Left lung (tissue), 10 donors: ENCODE results near the gene PANK3. TPM values are rescaled to one million over a fixed set of nuclear protein-coding genes. Genes with fewer than 3 reads are reported as not detected.
"Not testable (repeated sequence)": the region's sequence is repeated elsewhere in the genome, so short reads cannot be mapped to it uniquely, and the experiment has no call there.

Source experiments
- ATAC-seq: fragments of 200-7000 bp; cut with Tn5 transposase; one replicate; pipeline ENCODE4 v1.9.1; 2020; ENCODE audit warnings: moderate library complexity
- DNase-seq, 4 donors: peaks; one replicate each; pipeline ENCODE4 v3.0.0-alpha.2; 2013 to 2020
- H3K27ac ChIP-seq, 2 donors: fragments of 200-600 bp; sonication (generic) in 1 of 2; one replicate each; pipeline versions ENCODE4 v1.5.0 to v1.8.0; 2020 to 2021
- H3K27me3 ChIP-seq, 2 donors: fragments of 200-600 bp; sonication (generic) in 1 of 2; one replicate each; pipeline versions ENCODE4 v1.5.0 to v1.8.0; 2020 to 2021
- H3K36me3 ChIP-seq, 2 donors: fragments of 200-600 bp; sonication (generic) in 1 of 2; one replicate each; pipeline versions ENCODE4 v1.5.0 to v1.8.0; 2020 to 2021
- H3K4me1 ChIP-seq, 2 donors: fragments of 200-600 bp; one replicate each; pipeline ENCODE4 v1.8.0; 2021
- H3K4me3 ChIP-seq, 2 donors: fragments of 200-600 bp; sonication (generic) in 1 of 2; one replicate each; pipeline versions ENCODE4 v1.5.0 to v1.8.0; 2020 to 2021; ENCODE audit warnings: mild to moderate bottlenecking in 1 of 2
- H3K9me3 ChIP-seq, 2 donors: fragments of 200-600 bp; sonication (generic) in 1 of 2; one replicate each; pipeline versions ENCODE4 v1.5.0 to v1.8.0; 2020 to 2021
- CTCF ChIP-seq, 2 donors: fragments of 200-600 bp; sonication (generic) in 1 of 2; IDR thresholded peaks; one replicate each; pipeline versions ENCODE4 v1.5.0 to v1.8.0; 2021; ENCODE audit warnings: antibody characterized with exemption in 2 of 2
- intact Hi-C, 2 donors: fragments of 100-400 bp; cut with DNase I; formaldehyde crosslinking; loops; one replicate each; pipeline versions ENCODE4 v1.11.2 to v1.14.2; 2022
- polyA plus RNA-seq, 6 donors: library from polyadenylated mRNA; unstranded; fragments of 120-200 nt; gene quantifications; one replicate each; pipeline ENCODE4 v1.2.1, GENCODE V29; 2013; ENCODE audit not compliant: insufficient read length in 6 of 6
- total RNA-seq, 2 donors: library from RNA; stranded (reverse); fragmentation: NEBNext Ultra II Directional; extraction: Animal tissue kit (Norgen Biotek cat#: 25700); gene quantifications; one replicate each; pipeline ENCODE4 v1.2.1, GENCODE V29; 2021
- donor health status: DM: no; HTN: yes; CAD: no.
- donor health status: DM: no; HTN: no; CAD: no.

The PANK3 gene
- total and polyA plus RNA-seq, 8 donors: 48.1 to 73.0 (median 52.7) TPM

GRCh38 chr5:168553377-168554130, 25.6 kb downstream of the PANK3 start:
- no peaks in the 10 kb centered on the region for H3K9me3 ChIP-seq
- TF ChIP-seq CTCF (IDR thresholded peaks at IDR 0.05): no peak
- ATAC-seq: no peak
- H3K27me3 ChIP-seq: no peaks in the 10 kb centered on the region
- H3K4me3 ChIP-seq: no peak overlapping the region
- no peak for DNase-seq
- H3K36me3 ChIP-seq: peaks cover 0 to 67% of the 10 kb centered on the region in 2 donors
- no peak overlapping the region for H3K27ac ChIP-seq
- intact Hi-C loops: no loop called here
- H3K4me1 ChIP-seq: no peaks in the 10 kb centered on the region

- Histone ChIP-seq H3K4me3 (no peak overlapping the region), H3K27me3 (no peaks in the 10 kb centered on the region), H3K9me3 (no peaks in the 10 kb centered on the region), H3K4me1 (no peaks in the 10 kb centered on the region), H3K27ac (no peak overlapping the region), H3K36me3 (peaks cover 0 to 53% of the 10 kb centered on the region in 2 donors)
- intact Hi-C loops: no loop called here
- no peak for DNase-seq
- no peak for TF ChIP-seq CTCF (IDR thresholded peaks at IDR 0.05)
- no peak for ATAC-seq
Observed at GRCh38 chr5:168552146-168552545, 27.0 kb downstream of the PANK3 start.

GRCh38 chr5:168550656-168551055, 28.5 kb downstream of the PANK3 start:
- H3K4me1 ChIP-seq: no peaks in the 10 kb centered on the region
- peaks cover 0 to 40% of the 10 kb centered on the region in 2 donors for H3K36me3 ChIP-seq
- no peak overlapping the region for H3K27ac ChIP-seq
- H3K4me3 ChIP-seq: no peak overlapping the region
- ATAC-seq (no peak), DNase-seq (no peak)
- no peaks in the 10 kb centered on the region for H3K27me3 ChIP-seq
- intact Hi-C loops: no loop called here
- TF ChIP-seq CTCF (IDR thresholded peaks at IDR 0.05): no peak
- no peaks in the 10 kb centered on the region for H3K9me3 ChIP-seq

- ATAC-seq: no peak
- no peaks in the 10 kb centered on the region for H3K9me3 ChIP-seq
- peaks cover 0 to 35% of the 10 kb centered on the region in 2 donors for H3K36me3 ChIP-seq
- intact Hi-C loops: no loop called here
- TF ChIP-seq CTCF (IDR thresholded peaks at IDR 0.05): no peak
- H3K27ac ChIP-seq: no peak overlapping the region
- no peaks in the 10 kb centered on the region for H3K4me1 ChIP-seq
- no peak overlapping the region for H3K4me3 ChIP-seq
- no peak for DNase-seq
- H3K27me3 ChIP-seq: no peaks in the 10 kb centered on the region
Observed at GRCh38 chr5:168549554-168549953, 29.6 kb downstream of the PANK3 start.

GRCh38 chr5:168537176-168537575, 42.0 kb downstream of the PANK3 start:
- H3K27me3 ChIP-seq: peaks cover 0 to 17% of the 10 kb centered on the region in 2 donors
- H3K36me3 ChIP-seq: no peaks in the 10 kb centered on the region
- no peak for TF ChIP-seq CTCF (IDR thresholded peaks at IDR 0.05)
- no peak overlapping the region for H3K4me3 ChIP-seq
- intact Hi-C loops: no loop called here
- no peak for ATAC-seq
- H3K4me1 ChIP-seq: no peaks in the 10 kb centered on the region
- no peak overlapping the region for H3K27ac ChIP-seq
- no peaks in the 10 kb centered on the region for H3K9me3 ChIP-seq
- no peak for DNase-seq

- not testable (repeated sequence) for ATAC-seq
Observed at GRCh38 chr5:168534351-168534750, 44.8 kb downstream of the PANK3 start.

More at GRCh38 chr5:168534351-168534750, 44.8 kb downstream of the PANK3 start:
- H3K36me3 ChIP-seq, H3K27ac ChIP-seq, DNase-seq, H3K4me1 ChIP-seq, intact Hi-C loops, H3K4me3 ChIP-seq, H3K9me3 ChIP-seq: not testable (repeated sequence)
- H3K27me3 ChIP-seq: peaks cover 20 to 44% of the 10 kb centered on the region in 2 donors
